SK-N-SH (cell line): ENCODE results near the gene SLC46A1. TPM values are rescaled to one million over a fixed set of nuclear protein-coding genes. Genes with fewer than 3 reads are reported as not detected.

Source experiments
- CTCF ChIA-PET: fragments of 300-600, 350-600 bp; formaldehyde crosslinking; extraction: SDS; loops from one replicate; lab custom pipeline; 2021; lab: Yijun Ruan, JAX
- POLR2A ChIA-PET: fragments of 350-600 bp; sonication (Branson Sonifier 250); formaldehyde crosslinking; extraction: SDS; loops from one replicate; lab custom pipeline; 2020; ENCODE audit warnings: antibody characterized with exemption, inconsistent platforms; lab: Yijun Ruan, JAX
- DNase-seq: peaks from one replicate; pipeline ENCODE4 v3.0.0; 2012
- H2AFZ ChIP-seq: fragments of 200-600 bp; sonication (generic); 2 replicates; pipeline ENCODE4 v1.8.1; 2016; ENCODE audit warnings: antibody characterized with exemption, mild to moderate bottlenecking, low read depth
- H3F3A ChIP-seq: fragments of 200-600 bp; sonication (generic); replicated peaks from 2 replicates; pipeline ENCODE3; 2016; ENCODE audit warnings: antibody characterized with exemption, mild to moderate bottlenecking; ENCODE audit not compliant: insufficient read depth
- H3K27ac ChIP-seq, 2 experiments: fragments of 200-500 bp in 1 of 2; fragments of 200-600 bp in 1 of 2; sonication (Bioruptor generic) in 1 of 2; sonication (generic), shearing (Covaris generic) in 1 of 2; 2 replicates each; pipeline versions ENCODE4 v1.5.1 to v1.6.1; 2014 to 2016; ENCODE audit warnings: low read depth in 2 of 2, inconsistent platforms in 1 of 2, low read length in 1 of 2, mild to moderate bottlenecking in 1 of 2, mixed read lengths in 1 of 2
- H3K27me3 ChIP-seq: fragments of 200-600 bp; sonication (generic), shearing (Covaris generic); 2 replicates; pipeline ENCODE4 v1.6.1; 2016; ENCODE audit warnings: mixed run types; ENCODE audit not compliant: insufficient read depth
- H3K36me3 ChIP-seq, 2 experiments: fragments of 200-500 bp in 1 of 2; fragments of 200-600 bp in 1 of 2; sonication (Bioruptor generic) in 1 of 2; sonication (generic) in 1 of 2; replicated peaks in 1 of 2; 2 replicates each; pipeline versions ENCODE3 to v1.5.1; 2014 to 2016; ENCODE audit warnings: low read length in 1 of 2, mild to moderate bottlenecking in 1 of 2; ENCODE audit not compliant: insufficient read depth in 2 of 2, control insufficient read depth in 1 of 2
- H3K4me1 ChIP-seq, 2 experiments: fragments of 200-500 bp in 1 of 2; fragments of 200-600 bp in 1 of 2; sonication (Bioruptor generic) in 1 of 2; sonication (generic), shearing (Covaris generic) in 1 of 2; 2 replicates each; pipeline versions ENCODE4 v1.5.1 to v1.6.1; 2014 to 2016; ENCODE audit warnings: low read depth in 1 of 2, low read length in 1 of 2, mixed run types in 1 of 2; ENCODE audit not compliant: insufficient read depth in 2 of 2, control insufficient read depth in 1 of 2
- H3K4me2 ChIP-seq: fragments of 200-600 bp; sonication (generic), shearing (Covaris generic); 2 replicates; pipeline ENCODE4 v1.6.1; 2017; ENCODE audit warnings: mixed run types
- H3K4me3 ChIP-seq, 2 experiments: fragments of 200-500 bp in 1 of 2; fragments of 200-600 bp in 1 of 2; sonication (Bioruptor generic) in 1 of 2; sonication (generic), shearing (Covaris generic) in 1 of 2; 2 replicates each; pipeline versions ENCODE4 v1.5.1 to v1.8.1; 2014 to 2016; ENCODE audit warnings: low read depth in 2 of 2, inconsistent platforms in 1 of 2, low read length in 1 of 2, mild to moderate bottlenecking in 1 of 2, mixed read lengths in 1 of 2, moderate library complexity in 1 of 2
- H3K79me2 ChIP-seq: fragments of 200-600 bp; sonication (generic); 2 replicates; pipeline ENCODE4 v1.8.1; 2017; ENCODE audit warnings: mild to moderate bottlenecking; ENCODE audit not compliant: insufficient read depth
- H3K9ac ChIP-seq: fragments of 200-600 bp; sonication (generic); 2 replicates; pipeline ENCODE4 v1.6.1; 2017; ENCODE audit warnings: mixed run types
- H3K9me2 ChIP-seq: fragments of 200-600 bp; sonication (generic); 2 replicates; pipeline ENCODE4 v1.6.1; 2017; ENCODE audit warnings: mixed run types
- H3K9me3 ChIP-seq: fragments of 200-600 bp; sonication (generic); 2 replicates; pipeline ENCODE4 v1.6.1; 2017; ENCODE audit warnings: mixed run types, mild to moderate bottlenecking, moderate library complexity
- H4K20me1 ChIP-seq: fragments of 200-600 bp; sonication (generic); 2 replicates; pipeline ENCODE4 v1.6.1; 2017; ENCODE audit warnings: mild to moderate bottlenecking, mixed run types; ENCODE audit not compliant: insufficient read depth
- CHD2 ChIP-seq: fragments of 150-350 bp; IDR thresholded peaks from 2 replicates; pipeline ENCODE4 v1.6.1; 2018; ENCODE audit warnings: low read length; ENCODE audit not compliant: partially characterized antibody
- FOXJ3 ChIP-seq: sonication (generic); formaldehyde crosslinking; IDR thresholded peaks from 2 replicates; pipeline ENCODE4 v1.5.1; 2020; ENCODE audit warnings: mild to moderate bottlenecking, missing genetic modification reagents
- FOXM1 ChIP-seq: IDR thresholded peaks from 2 replicates; pipeline ENCODE4 v1.4.0; 2012; ENCODE audit warnings: low read depth, mild to moderate bottlenecking
- GABPA ChIP-seq: IDR thresholded peaks from 2 replicates; pipeline ENCODE4 v1.4.0; 2012; ENCODE audit warnings: low read depth, mild to moderate bottlenecking
- NFIC ChIP-seq: IDR thresholded peaks from 2 replicates; pipeline ENCODE4 v1.4.0; 2012; ENCODE audit warnings: borderline replicate concordance
- NRF1 ChIP-seq: IDR thresholded peaks from 2 replicates; pipeline ENCODE4 v1.6.1; 2012; ENCODE audit warnings: low read depth, mild to moderate bottlenecking, low read length
- POLR2AphosphoS5 ChIP-seq: IDR thresholded peaks from 2 replicates; pipeline ENCODE4 v1.6.1; 2012; ENCODE audit warnings: low read depth, low read length
- RCOR1 ChIP-seq: fragments of 150-350 bp; IDR thresholded peaks from 2 replicates; pipeline ENCODE4 v1.6.1; 2017; ENCODE audit warnings: antibody characterized with exemption, low read length
- SIN3A ChIP-seq: IDR thresholded peaks from 2 replicates; pipeline ENCODE4 v1.6.1; 2012; ENCODE audit warnings: low read depth, mild to moderate bottlenecking, low read length, moderate library complexity, borderline replicate concordance
- TEAD4 ChIP-seq: IDR thresholded peaks from 2 replicates; pipeline ENCODE4 v1.4.0; 2012; ENCODE audit warnings: mild to moderate bottlenecking, borderline replicate concordance; ENCODE audit not compliant: insufficient read depth
- YY1 ChIP-seq: IDR thresholded peaks from 2 replicates; pipeline ENCODE4 v1.4.0; 2012; ENCODE audit warnings: low read depth, mild to moderate bottlenecking
- WGBS: methylation state at CpG from one replicate; pipeline ENCODE4 v1.1.6; 2017; ENCODE audit warnings: low lambda C conversion rate; 5-methylcytosine and 5-hydroxymethylcytosine counted together
- polyA plus RNA-seq, 3 experiments: library from polyadenylated mRNA; depleted of rRNA; stranded (reverse); fragments of >200 nt; gene quantifications; 2 replicates each; pipeline ENCODE4 v1.2.3, GENCODE V29; 2012
- TF ChIP-seq, protein P1 (sequence below): IDR thresholded peaks from 2 replicates; pipeline ENCODE4 v1.6.1; 2012; ENCODE audit warnings: mild to moderate bottlenecking, low read depth, low read length, moderate library complexity
- TF ChIP-seq, protein P2 (sequence below): IDR thresholded peaks from 2 replicates; pipeline ENCODE4 v1.4.0; 2012; ENCODE audit warnings: low read depth
- TF ChIP-seq, protein P3 (sequence below): IDR thresholded peaks from 2 replicates; pipeline ENCODE4; 2012

Gene SLC46A1
- polyA plus RNA-seq, 1 of the 3 experiments (the other 2 are of a cell fraction), result 4.3 TPM

DNA sequence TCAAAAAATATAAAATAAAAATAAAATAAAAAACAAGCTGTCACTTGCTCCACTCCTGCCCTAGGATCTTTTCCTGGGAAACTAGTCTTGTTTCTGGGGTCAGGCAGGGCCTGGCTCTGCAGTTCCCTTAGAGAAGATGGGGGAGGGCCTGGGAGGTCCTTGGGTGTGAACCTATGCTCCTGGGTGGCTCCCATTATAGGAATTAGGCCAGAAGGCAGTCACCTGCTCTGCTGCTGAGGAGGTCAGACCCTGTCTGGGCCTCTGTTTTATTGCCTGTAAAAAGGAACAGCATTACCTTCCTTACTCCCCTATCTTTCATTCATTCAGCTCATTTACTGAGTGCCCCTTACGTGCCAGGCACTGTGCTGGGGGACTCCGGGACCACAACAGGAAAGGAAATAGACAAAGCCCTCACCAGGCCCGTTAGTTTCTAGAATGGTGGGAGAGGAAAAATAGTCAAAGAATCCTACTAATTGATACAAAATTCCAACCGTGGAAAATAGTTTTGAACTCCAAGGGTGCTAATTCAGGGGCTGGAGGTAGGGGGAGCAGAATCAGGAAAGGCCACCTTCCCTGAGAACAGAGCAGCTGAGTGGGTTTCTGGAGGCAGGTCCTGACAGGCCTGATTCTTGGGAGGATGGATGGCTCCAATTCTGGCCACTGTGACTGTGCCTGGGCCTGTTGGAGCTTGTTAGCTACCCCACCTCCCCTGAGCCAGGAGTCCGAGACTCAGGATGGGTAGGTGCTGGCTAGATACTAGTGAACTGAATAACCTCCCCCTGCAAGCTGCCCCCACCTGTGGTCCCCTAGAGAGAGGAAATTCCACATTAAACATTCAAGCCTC, 1.3 kb upstream of the SLC46A1 start:
- no peaks in the 10 kb centered on the region for H3K79me2 ChIP-seq
- ChIA-PET POLR2A (interaction anchor here (1.9 kb wide), 1 partner anchor 72 kb away, joined by 8 read pairs; the partner anchor contains the start of genes IFT20 and TNFAIP1), CTCF (interaction anchor here (4.2 kb wide), 1 partner anchor 9 kb away, joined by 23 read pairs; no protein-coding TSS in a partner anchor)
- TF ChIP-seq POLR2AphosphoS5, result no peak
- TF ChIP-seq SIN3A, result no peak
- TF ChIP-seq NRF1, result no peak
- TF ChIP-seq, protein P1, sequence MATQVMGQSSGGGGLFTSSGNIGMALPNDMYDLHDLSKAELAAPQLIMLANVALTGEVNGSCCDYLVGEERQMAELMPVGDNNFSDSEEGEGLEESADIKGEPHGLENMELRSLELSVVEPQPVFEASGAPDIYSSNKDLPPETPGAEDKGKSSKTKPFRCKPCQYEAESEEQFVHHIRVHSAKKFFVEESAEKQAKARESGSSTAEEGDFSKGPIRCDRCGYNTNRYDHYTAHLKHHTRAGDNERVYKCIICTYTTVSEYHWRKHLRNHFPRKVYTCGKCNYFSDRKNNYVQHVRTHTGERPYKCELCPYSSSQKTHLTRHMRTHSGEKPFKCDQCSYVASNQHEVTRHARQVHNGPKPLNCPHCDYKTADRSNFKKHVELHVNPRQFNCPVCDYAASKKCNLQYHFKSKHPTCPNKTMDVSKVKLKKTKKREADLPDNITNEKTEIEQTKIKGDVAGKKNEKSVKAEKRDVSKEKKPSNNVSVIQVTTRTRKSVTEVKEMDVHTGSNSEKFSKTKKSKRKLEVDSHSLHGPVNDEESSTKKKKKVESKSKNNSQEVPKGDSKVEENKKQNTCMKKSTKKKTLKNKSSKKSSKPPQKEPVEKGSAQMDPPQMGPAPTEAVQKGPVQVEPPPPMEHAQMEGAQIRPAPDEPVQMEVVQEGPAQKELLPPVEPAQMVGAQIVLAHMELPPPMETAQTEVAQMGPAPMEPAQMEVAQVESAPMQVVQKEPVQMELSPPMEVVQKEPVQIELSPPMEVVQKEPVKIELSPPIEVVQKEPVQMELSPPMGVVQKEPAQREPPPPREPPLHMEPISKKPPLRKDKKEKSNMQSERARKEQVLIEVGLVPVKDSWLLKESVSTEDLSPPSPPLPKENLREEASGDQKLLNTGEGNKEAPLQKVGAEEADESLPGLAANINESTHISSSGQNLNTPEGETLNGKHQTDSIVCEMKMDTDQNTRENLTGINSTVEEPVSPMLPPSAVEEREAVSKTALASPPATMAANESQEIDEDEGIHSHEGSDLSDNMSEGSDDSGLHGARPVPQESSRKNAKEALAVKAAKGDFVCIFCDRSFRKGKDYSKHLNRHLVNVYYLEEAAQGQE, result no peak
- no peak overlapping the region for H3K4me2 ChIP-seq
- no peaks in the 10 kb centered on the region for H4K20me1 ChIP-seq
- no peak overlapping the region for H3K27ac ChIP-seq
- H3K36me3 ChIP-seq, result peaks cover 0 to 8% of the 10 kb centered on the region in 2 experiments
- WGBS, result 83% methylated on average over 4 of the region's 5 CpGs
- 0 out of 2 replicates have a peak, but pooled peaks cover 5% of the 10 kb centered on the region for H3K27me3 ChIP-seq
- H3F3A ChIP-seq, result peaks cover 8% of the 10 kb centered on the region
- no peak overlapping the region for H2AFZ ChIP-seq
- H3K4me3 ChIP-seq, result no peak overlapping the region
- H3K9ac ChIP-seq, result no peak overlapping the region
- no peaks in the 10 kb centered on the region for H3K9me3 ChIP-seq
- H3K4me1 ChIP-seq, result peaks cover 10 to 16% of the 10 kb centered on the region in 2 experiments; a peak in 2 of 4 replicates
- no peaks in the 10 kb centered on the region for H3K9me2 ChIP-seq
- DNase-seq, result no peak

DNA sequence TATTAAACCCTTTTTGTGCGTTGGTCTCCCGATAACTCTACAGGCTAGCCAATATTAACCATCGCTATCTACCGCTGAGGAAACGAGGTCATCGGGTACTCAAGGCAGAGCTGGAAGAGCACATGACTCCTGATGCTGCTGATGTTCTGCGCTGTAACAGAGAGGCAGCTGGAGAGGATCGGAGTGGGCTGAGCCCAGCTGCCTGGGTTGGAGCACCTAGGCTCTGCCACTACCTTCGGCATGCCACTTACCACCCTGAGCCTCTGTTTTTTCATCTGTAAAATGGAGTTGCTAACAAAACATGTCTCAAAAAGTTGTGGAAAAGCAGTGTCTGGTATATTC, 432 bp upstream of the SLC46A1 start:
- Histone ChIP-seq H3K27me3 (0 out of 2 replicates have a peak, but pooled peaks cover 4% of the 10 kb centered on the region), H3K9me3 (no peaks in the 10 kb centered on the region), H3K9ac (peak overlapping the region; percentile 68; the same call in 1 of the 2 replicates), H3K4me1 (peaks cover 10 to 16% of the 10 kb centered on the region in 2 experiments; a peak in 2 of 4 replicates), H3K27ac (peak overlapping the region in 1 of 2 experiments; percentile 56; a peak in 2 of 4 replicates), H3K36me3 (peaks cover 0 to 17% of the 10 kb centered on the region in 2 experiments), H3K79me2 (no peaks in the 10 kb centered on the region), H3K4me2 (peak overlapping the region; percentile 99), H3F3A (peaks cover 8% of the 10 kb centered on the region), H3K9me2 (no peaks in the 10 kb centered on the region), H2AFZ (peak overlapping the region; percentile 96), H3K4me3 (peak overlapping the region; percentile 60 to 88), H4K20me1 (no peaks in the 10 kb centered on the region)
- DNase-seq, result peak; percentile 61
- WGBS, result 32% methylated on average over 9 of the region's 9 CpGs
- POLR2A ChIA-PET, result interaction anchor here (1.9 to 2.4 kb wide), 2 partner anchors 26 to 71 kb away, joined by 8 to 11 read pairs; partner anchors contain the start of genes IFT20 and TNFAIP1
- CTCF ChIA-PET, result interaction anchor here (1.0 to 4.2 kb wide), 3 partner anchors 10 to 85 kb away, joined by 3 to 23 read pairs (median 6); no protein-coding TSS in a partner anchor
- TF ChIP-seq YY1, result no peak
- TF ChIP-seq FOXJ3, result no peak
- no peak for TF ChIP-seq NFIC
- no peak for TF ChIP-seq TEAD4
- TF ChIP-seq CHD2, result no peak
- TF ChIP-seq, protein P1, result no peak
- TF ChIP-seq FOXM1, result no peak
- TF ChIP-seq, protein P2, sequence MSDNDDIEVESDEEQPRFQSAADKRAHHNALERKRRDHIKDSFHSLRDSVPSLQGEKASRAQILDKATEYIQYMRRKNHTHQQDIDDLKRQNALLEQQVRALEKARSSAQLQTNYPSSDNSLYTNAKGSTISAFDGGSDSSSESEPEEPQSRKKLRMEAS, result no peak
- TF ChIP-seq, protein P3, sequence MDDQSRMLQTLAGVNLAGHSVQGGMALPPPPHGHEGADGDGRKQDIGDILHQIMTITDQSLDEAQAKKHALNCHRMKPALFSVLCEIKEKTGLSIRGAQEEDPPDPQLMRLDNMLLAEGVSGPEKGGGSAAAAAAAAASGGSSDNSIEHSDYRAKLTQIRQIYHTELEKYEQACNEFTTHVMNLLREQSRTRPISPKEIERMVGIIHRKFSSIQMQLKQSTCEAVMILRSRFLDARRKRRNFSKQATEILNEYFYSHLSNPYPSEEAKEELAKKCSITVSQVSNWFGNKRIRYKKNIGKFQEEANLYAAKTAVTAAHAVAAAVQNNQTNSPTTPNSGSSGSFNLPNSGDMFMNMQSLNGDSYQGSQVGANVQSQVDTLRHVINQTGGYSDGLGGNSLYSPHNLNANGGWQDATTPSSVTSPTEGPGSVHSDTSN, result no peak
- no peak for TF ChIP-seq NRF1
- TF ChIP-seq GABPA, result no peak
- TF ChIP-seq POLR2AphosphoS5, result no peak
- TF ChIP-seq SIN3A, result no peak
- no peak for TF ChIP-seq RCOR1
